HG03135 (cell line): Measurements from ENCODE around the gene TBC1D3C.
"Not testable (repeated sequence)": the region's sequence is repeated elsewhere in the genome, so short reads cannot be mapped to it uniquely, and the experiment has no call there.

Experiments
- ATAC-seq: cut with Tn5 transposase; IDR thresholded peaks from one replicate; pipeline ENCODE4 v1.9.1; 2021; ENCODE audit warnings: mild to moderate bottlenecking, moderate library complexity; ENCODE audit not compliant: unreplicated experiment

TBC1D3C gene

GRCh38 chr17:38068534-38068933 is at the start of gene TBC1D3C:
TSS of gene TBC1D3C (minus strand) at chr17:38068634. CDS start at chr17:38067066, 1,568 bp downstream.
- ATAC-seq: not testable (repeated sequence)

GRCh38 chr17:38099262-38099661 is 30.8 kb upstream of the TBC1D3C start:
- ATAC-seq: not testable (repeated sequence)

- not testable (repeated sequence) for ATAC-seq
These were observed 25.7 kb upstream of the TBC1D3C start for GRCh38 chr17:38094059-38094694.

GRCh38 chr17:38088120-38088519 is 19.7 kb upstream of the TBC1D3C start:
- ATAC-seq: not testable (repeated sequence)

GRCh38 chr17:38087344-38087743 is 18.9 kb upstream of the TBC1D3C start:
- not testable (repeated sequence) for ATAC-seq
